Measurements from ENCODE around the gene TERC. TPM values are rescaled to one million over a fixed set of nuclear protein-coding genes. Genes with fewer than 3 reads are reported as not detected.
A peak's percentile ranks its signal among the peaks of the same experiment; 100 is the strongest.

The TERC gene
- total RNA-seq, 4 donors from 2014 or later, result 69.6 to 342 (median 107) TPM

DNA sequence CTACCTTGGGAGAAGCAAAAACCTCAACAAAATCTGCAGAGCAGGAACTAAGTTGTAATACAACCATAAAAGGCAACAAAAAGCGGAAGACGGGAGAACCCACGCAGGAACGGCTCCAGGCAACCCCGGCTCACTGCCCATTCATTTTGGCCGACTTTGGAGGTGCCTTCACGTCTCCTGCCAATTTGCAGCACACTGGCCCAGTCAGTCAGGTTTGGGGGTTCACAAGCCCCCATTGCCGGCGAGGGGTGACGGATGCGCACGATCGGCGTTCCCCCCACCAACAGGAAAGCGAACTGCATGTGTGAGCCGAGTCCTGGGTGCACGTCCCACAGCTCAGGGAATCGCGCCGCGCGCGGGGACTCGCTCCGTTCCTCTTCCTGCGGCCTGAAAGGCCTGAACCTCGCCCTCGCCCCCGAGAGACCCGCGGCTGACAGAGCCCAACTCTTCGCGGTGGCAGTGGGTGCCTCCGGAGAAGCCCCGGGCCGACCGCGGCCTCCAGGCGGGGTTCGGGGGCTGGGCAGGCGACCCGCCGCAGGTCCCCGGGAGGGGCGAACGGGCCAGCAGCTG lies 463 bp downstream of the TERC start:
- peak in 1 of 2 donors; percentile 93 for DNase-seq (ENCODE audit: low spot score in 2 of 2)
- intact Hi-C loops (cut with DNase I; ENCODE audit: low total_unique reads), result no loop called here
- H3K4me3 ChIP-seq (ENCODE audit: low read depth, poor library complexity, severe bottlenecking), result peak overlapping the region; percentile 97
- TF ChIP-seq POLR2A (IDR thresholded peaks at IDR 0.05), result no peak
- TF ChIP-seq, protein P1, sequence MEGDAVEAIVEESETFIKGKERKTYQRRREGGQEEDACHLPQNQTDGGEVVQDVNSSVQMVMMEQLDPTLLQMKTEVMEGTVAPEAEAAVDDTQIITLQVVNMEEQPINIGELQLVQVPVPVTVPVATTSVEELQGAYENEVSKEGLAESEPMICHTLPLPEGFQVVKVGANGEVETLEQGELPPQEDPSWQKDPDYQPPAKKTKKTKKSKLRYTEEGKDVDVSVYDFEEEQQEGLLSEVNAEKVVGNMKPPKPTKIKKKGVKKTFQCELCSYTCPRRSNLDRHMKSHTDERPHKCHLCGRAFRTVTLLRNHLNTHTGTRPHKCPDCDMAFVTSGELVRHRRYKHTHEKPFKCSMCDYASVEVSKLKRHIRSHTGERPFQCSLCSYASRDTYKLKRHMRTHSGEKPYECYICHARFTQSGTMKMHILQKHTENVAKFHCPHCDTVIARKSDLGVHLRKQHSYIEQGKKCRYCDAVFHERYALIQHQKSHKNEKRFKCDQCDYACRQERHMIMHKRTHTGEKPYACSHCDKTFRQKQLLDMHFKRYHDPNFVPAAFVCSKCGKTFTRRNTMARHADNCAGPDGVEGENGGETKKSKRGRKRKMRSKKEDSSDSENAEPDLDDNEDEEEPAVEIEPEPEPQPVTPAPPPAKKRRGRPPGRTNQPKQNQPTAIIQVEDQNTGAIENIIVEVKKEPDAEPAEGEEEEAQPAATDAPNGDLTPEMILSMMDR (IDR thresholded peaks at IDR 0.05), result no peak
- 0 to 1% methylated on average over 13 to 23 of the region's 46 CpGs for WGBS, 2 donors

DNA sequence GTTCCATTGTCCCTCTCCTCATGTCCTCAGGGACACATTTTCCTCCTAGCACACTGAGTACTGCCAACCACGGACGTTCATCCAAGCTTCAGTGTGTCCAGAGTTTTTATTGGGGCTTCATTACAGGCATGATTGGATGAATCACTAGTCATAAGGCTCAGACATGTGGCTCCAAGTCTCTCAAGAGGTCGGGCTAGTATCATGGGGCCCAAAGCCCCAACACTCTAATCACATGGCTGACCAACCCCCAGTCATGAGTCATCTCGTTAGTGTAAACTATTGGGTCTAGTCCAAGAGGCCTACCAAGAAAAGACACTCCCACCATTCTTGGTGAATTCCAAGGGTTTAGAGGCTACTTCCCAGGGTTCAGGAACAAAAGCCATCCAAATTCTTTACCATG lies 4.4 kb downstream of the TERC start:
- intact Hi-C loops (cut with DNase I; ENCODE audit: low total_unique reads), result no loop called here
- DNase-seq (ENCODE audit: low spot score in 2 of 2), result no peak
- no peak for TF ChIP-seq POLR2A (IDR thresholded peaks at IDR 0.05)
- TF ChIP-seq, protein P1 (IDR thresholded peaks at IDR 0.05), result no peak
- 52 to 56% methylated on average over 4 of the region's 4 CpGs for WGBS, 2 donors
- no peak overlapping the region for H3K4me3 ChIP-seq (ENCODE audit: low read depth, poor library complexity, severe bottlenecking)

DNA sequence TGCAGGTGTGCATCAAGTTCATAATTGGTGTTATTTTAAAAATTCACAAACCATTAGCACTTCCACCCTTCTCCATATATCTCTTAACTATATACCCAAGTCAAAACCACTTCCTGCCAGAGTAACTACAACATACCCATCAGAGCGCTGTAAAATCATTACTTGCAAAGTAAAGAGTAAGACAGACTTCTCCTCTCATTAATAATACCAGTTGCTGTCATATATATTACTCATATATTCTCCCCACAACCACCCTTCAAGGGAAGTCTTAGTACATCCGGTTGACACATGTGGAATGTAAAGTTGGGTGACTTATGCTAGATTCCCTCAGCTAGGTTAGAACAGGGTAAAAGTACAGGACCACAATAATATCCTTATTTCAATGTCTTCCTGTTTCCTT lies 5.6 kb downstream of the TERC start:
- no peak overlapping the region for H3K4me3 ChIP-seq (ENCODE audit: low read depth, poor library complexity, severe bottlenecking)
- DNase-seq (ENCODE audit: low spot score in 2 of 2), result no peak
- intact Hi-C loops (cut with DNase I; ENCODE audit: low total_unique reads), result no loop called here
- WGBS, 2 donors, result 69 to 75% methylated on average over 2 of the region's 2 CpGs
- no peak for TF ChIP-seq POLR2A (IDR thresholded peaks at IDR 0.05)
- TF ChIP-seq, protein P1 (IDR thresholded peaks at IDR 0.05), result no peak

DNA sequence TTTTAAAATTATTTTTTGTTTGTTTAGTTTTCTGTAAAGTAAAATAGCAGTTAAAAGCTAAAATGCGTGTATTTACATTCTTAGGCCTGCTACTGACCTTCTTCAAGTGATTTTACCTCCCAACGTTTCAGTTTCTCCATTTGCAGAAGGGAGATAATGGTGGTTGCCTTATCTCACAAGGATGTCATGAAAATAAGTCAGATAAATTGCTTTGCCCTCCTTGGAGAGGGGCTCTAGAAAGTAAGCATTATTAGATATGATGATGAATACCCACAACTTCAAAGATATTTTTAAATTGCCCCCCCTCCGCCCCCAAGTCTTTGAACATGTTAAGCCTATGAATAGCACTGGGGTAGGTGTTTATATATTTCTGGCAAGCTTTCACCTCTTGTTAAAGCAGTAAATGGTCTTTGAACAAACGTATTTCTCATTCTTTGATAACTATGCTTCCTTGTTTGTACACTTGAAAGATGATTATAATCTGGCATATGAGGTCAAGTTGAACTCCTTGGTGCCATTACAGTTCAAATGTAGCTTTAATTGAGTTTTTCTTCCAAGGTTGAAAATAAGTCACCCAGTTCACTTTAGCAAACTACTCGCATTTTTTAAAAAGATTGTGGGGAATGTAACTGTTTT lies 6.4 kb downstream of the TERC start:
- TF ChIP-seq POLR2A (IDR thresholded peaks at IDR 0.05), result no peak
- TF ChIP-seq, protein P1 (IDR thresholded peaks at IDR 0.05), result no peak
- whole genome bisulfite sequencing, 2 donors, result 70 to 73% methylated on average over 5 of the region's 5 CpGs
- no peak for DNase-seq (ENCODE audit: low spot score in 2 of 2)

DNA sequence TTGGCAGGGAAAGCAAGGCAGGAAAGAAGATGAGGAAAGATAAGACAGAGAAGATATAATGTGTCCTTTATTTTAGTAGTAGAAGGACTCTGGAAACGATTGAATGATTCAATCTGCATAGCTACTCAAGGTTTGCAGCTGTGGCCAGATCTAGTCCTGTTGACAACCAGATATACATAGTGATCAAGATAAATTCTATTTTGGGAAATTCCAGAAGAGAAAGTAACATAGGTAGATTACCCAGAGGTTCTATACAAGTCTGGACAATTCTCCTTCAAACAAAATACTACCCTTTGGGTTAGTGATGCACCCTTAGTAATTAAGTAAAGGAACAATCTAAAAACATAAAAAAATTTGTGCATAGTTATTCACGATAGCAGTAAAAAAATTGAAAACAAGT lies 9.4 kb downstream of the TERC start:
- DNase-seq (ENCODE audit: low spot score in 2 of 2), result no peak
- 42 to 43% methylated on average over 2 of the region's 2 CpGs for WGBS, 2 donors
- intact Hi-C loops (cut with DNase I; ENCODE audit: low total_unique reads), result no loop called here
- H3K4me3 ChIP-seq (ENCODE audit: low read depth, poor library complexity, severe bottlenecking), result no peak overlapping the region
- TF ChIP-seq, protein P1 (IDR thresholded peaks at IDR 0.05), result no peak
- TF ChIP-seq POLR2A (IDR thresholded peaks at IDR 0.05), result no peak

More for the DNA sequence above, 6.4 kb downstream of the TERC start:
- intact Hi-C loops (cut with DNase I; ENCODE audit: low total_unique reads), result no loop called here
- no peak overlapping the region for H3K4me3 ChIP-seq (ENCODE audit: low read depth, poor library complexity, severe bottlenecking)
